NCI-H128 (cell line): Measurements from ENCODE around the gene FRMD6.
"Not testable (repeated sequence)": the region's sequence is repeated elsewhere in the genome, so short reads cannot be mapped to it uniquely, and the experiment has no call there.

ENCODE experiments used
- DNase-seq: peaks from one replicate; lab custom pipeline; 2025; ENCODE audit not compliant: unreplicated experiment; lab: John Stamatoyannopoulos, UW

Gene FRMD6

GRCh38 chr14:51628238-51628637 is 23.5 kb upstream of the FRMD6 start:
- DNase-seq: no peak

GRCh38 chr14:51630987-51631386 is 20.7 kb upstream of the FRMD6 start:
- DNase-seq: no peak

DNA sequence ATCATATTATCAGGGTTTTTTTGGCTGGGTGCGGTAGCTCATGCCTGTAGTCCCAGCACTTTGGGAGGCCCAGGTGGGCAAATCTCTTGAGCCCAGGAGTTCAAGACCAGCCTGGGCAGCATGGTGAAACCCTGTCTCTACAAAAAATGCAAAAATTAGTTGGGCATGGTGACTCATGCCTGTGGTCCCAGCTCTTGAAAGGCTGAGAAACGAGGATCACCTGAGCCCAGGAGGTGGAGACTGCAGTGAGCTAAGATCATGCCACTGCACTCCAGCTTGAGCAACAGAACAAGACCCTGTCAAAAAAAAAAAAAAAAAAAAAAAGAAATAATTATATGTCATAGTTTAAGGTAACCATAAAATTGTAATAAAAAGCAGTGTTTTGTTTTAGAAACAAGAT is 18.4 kb upstream of the FRMD6 start:
- not testable (repeated sequence) for DNase-seq

DNA sequence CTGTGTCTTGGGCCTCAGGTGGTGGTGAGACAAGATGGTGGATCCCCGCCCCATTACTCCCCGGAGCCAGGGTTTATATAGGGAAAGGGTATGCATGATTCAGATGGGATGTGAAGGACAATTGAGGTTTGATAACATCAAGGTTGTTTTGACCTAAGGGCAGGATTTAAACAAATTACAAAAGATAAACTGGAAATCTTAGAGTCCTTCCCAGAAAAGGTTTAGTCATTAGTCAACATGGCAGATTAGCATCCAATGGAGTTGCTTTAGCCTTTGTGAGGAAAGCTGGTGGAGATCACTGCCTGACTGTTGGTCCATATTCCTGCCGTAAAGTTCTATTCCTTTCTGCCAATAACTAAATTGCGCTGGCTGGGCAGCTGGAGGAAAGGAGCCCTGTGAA is 15.6 kb upstream of the FRMD6 start:
- DNase-seq: no peak

- DNase-seq: no peak
Measured at GRCh38 chr14:51638071-51638944, 13.4 kb upstream of the FRMD6 start.

DNA sequence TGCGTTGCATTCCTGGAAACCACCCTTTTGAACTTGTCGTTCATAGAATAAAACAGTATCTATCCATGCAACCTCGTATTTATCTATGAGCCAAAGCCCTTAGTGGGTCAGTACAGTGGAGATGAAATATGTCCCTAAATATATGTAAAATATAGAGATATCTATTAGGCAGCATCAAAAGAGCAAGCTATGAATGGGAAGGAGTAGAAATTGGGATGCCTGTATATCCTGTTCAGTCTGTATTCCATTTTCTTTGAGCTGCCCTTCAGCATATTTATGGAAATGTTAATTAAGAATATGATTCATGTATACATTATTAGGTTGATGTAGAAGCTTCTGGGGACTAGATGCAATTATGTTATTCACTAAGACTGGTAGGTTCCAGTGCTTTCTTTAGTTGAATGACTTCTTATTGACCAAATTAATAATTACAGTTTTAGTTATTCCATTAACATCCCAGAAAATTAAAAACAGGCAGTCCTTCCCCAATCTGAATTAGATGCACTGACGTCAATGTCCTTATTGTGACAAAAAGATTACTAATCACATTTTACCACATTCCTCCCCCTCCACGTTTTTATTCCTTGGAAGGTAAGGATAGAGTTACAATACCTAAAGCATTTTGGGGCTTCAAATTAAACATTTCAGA is 11.9 kb upstream of the FRMD6 start:
- DNase-seq: no peak

GRCh38 chr14:51643140-51643539 is 8.6 kb upstream of the FRMD6 start:
- no peak for DNase-seq

- DNase-seq: no peak
Measured at GRCh38 chr14:51644217-51644933, 7.3 kb upstream of the FRMD6 start.

- DNase-seq: no peak
Measured at GRCh38 chr14:51648296-51648695, 3.4 kb upstream of the FRMD6 start.

DNA sequence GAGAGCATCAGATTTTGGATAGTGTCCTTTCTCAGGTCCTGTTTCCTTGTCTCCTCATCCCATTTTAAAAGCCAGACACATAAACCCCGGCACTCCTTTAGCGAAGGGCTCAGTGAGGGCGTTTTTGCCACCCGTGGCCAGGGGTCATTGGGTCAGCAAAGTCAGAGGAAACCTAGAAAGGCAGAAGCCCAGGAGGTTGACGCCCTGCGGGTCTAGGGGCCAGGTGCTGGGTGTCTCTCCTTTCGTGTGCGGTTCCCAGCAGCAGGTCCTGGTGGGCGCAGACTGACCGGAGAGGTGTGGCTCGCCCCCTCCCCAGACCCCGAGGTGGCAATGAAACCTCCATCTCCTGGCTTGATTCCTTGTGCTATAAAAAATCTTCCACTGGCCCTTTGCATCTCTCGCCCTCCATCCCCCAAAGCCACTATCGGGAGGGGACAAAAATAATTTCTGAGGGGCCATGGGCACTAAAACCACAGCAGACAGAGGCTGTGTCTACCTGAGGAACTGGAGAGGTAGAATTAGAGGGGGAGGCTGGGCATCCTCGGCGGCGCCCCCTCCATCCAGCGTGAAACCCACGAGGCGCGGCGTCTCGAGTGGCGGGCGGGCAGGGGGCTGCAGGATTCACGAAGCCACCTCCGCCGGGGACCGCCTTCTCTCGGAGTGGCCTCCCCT is 858 bp upstream of the FRMD6 start:
- DNase-seq: no peak

DNA sequence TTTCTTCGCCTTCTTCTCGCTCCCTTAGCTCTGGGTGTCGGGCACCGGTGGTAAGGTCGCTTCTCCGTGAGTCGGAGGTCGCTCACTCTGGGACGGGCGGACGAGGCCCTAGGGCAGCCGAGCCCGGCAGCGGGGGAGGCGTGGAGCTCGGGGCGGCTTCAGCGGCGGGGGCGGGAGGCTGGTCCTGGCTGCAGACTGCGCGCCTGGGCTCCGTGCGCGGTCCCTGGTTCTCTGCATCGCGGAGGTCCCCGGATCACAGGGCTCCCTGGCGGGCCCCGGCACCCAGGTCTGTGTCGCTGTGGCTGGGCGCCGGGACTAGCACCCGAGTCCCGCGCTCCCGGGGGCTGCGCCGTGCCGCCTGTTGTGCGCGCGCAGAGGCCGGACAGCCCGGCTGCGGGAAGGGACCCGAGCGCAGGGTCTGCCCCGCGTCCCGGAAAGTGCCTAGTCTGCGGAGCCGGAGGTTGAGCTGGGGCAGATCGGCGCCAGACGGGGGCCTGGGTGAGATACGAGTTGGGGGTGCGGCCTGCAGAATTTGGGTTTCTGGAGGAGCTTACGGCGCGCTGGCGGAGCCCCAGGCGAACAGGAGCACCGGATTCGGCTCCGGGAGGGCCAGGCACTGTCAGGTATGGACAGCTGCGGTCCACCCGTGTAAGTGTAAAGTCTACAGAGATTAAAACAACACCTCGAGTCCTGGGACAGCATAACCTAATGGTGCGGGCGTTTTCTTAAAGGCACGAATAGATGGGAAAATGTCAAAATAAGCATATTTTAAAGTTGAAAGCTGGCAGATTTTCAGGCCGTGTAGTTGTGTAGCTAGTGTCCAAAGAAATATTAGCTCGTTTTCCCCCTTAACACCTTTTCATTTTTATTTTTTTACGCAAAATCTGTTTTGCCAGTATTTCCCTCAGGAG is 713 bp downstream of the FRMD6 start:
- no peak for DNase-seq

GRCh38 chr14:51653079-51653774 is 1.5 kb downstream of the FRMD6 start:
- no peak for DNase-seq

DNA sequence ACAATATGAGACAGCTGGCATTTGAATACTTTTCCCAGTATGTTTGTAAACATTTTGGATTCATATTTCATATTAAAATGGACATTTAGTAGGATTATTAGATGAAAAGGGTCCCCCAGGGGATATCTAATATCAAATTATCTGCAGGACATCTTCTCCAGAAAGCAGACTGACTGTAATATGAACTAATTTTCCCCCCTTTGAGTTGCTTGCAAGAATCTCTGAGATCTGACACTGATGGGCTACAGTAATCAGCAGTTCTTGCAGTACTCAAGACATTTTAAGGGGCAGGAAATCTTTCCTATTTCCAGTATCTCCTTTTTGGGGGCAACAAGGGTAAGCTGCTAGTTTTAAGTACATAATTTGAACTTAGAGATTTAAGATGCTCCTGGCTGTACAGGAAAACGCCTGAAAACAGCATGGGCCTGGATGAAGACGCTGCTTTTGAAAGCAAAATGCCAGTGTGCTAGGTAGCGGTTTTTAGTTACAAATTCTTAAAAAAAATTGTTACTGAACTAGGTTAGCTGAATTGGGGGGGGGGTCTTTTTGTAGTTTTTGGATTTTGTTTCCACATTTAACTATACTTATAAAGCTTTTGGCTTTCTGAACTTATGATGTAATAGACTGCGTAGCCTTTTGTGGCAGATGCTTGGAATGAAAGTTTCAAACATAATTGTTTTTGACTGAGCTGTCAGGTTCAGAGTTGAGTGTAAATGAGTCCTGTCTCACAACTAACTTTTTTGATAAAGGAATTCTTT is 2.2 kb downstream of the FRMD6 start:
- no peak for DNase-seq

GRCh38 chr14:51654533-51654845 is 2.8 kb downstream of the FRMD6 start:
- no peak for DNase-seq

DNA sequence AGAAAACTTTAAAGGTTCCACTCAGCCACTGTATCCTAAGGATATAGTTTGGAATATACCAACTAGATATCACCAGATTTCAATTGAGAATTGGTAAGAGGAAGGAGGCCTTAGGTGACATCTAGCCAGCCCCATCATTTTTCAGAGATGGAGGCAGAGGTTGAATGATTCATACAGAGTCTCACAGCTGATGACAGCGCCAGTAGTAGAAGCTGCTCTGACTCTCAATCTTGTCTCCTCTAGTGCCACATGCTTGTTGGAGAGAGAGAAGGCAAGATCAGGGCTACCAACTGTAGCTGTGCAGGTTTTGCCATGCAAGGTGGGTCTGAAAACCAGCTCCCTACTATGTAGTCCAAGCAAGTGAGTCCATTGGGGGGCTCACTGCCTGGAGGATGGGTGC is 6.1 kb downstream of the FRMD6 start:
- no peak for DNase-seq

- DNase-seq: no peak
Measured at GRCh38 chr14:51658441-51659173, 6.9 kb downstream of the FRMD6 start.

- DNase-seq: no peak
Measured at GRCh38 chr14:51660741-51661140, 9.0 kb downstream of the FRMD6 start.

DNA sequence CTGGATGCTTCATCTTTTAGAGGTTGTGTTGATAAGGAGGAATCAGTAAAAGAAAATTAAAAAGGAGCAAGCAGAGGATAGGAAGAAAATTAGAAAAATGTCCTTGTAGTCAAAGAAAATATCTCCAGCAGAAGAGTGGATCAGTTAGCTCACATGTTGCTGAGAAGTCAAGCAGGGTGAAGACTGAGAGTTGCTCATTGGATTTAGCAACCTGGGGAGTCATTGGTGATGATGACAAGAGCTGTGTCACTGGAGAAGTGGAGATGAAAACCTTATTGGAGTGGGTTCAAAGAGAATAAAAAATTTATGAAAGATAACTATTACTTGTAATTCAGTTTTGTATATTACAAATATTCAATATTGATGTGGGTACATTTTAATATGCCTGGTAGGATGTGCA is 9.8 kb downstream of the FRMD6 start:
- no peak for DNase-seq
